ENCODE results near the gene MYO1F. TPM values are rescaled to one million over a fixed set of nuclear protein-coding genes. Genes with fewer than 3 reads are reported as not detected.

MYO1F gene
- total RNA-seq, 2 donors from 2014 or later, result 4.7 to 9.1 TPM

DNA sequence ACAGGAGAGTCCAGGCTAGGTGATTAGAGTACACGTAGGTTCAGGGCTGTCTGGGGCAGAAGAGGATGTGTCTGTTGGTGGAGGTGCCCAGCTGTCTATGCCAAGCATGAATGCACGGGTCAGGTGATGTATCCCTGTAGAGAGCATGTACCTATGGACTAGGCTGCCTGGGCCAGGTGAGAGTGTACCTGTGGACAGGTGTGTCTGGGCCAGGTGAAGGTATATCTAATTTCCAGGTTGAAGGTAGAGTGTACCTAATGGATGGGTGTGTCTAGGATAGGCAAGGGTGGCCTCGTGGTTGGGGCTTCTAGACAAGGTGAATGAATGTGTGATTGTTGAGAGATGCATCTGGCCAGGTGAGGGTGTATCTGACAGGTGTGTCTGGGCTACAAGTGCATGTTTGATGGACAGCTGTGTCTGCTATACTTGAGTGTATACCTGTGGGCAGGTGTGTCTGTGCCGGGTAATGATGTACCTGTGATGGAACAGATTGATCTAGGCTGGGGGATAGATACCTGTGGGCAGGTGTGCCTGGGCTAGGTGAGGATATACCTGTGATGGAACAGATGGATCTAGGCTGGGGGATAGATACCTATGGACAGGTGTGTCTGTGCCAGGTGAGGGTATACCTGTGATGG is 47.8 kb downstream of the MYO1F start:
- DNase-seq, result no peak
- H3K27ac ChIP-seq, result no peak overlapping the region
- H3K4me3 ChIP-seq, result no peak overlapping the region
- no peaks in the 10 kb centered on the region for H3K36me3 ChIP-seq
- intact Hi-C loops (cut with DNase I), result no loop called here
- no peaks in the 10 kb centered on the region for H3K4me1 ChIP-seq
- H3K9me3 ChIP-seq, result no peaks in the 10 kb centered on the region
- no peaks in the 10 kb centered on the region for H3K27me3 ChIP-seq
- no peak overlapping the region for H3K9ac ChIP-seq (ENCODE audit: low read depth in 2 of 2, low read length in 2 of 2)
- TF ChIP-seq, protein P1, sequence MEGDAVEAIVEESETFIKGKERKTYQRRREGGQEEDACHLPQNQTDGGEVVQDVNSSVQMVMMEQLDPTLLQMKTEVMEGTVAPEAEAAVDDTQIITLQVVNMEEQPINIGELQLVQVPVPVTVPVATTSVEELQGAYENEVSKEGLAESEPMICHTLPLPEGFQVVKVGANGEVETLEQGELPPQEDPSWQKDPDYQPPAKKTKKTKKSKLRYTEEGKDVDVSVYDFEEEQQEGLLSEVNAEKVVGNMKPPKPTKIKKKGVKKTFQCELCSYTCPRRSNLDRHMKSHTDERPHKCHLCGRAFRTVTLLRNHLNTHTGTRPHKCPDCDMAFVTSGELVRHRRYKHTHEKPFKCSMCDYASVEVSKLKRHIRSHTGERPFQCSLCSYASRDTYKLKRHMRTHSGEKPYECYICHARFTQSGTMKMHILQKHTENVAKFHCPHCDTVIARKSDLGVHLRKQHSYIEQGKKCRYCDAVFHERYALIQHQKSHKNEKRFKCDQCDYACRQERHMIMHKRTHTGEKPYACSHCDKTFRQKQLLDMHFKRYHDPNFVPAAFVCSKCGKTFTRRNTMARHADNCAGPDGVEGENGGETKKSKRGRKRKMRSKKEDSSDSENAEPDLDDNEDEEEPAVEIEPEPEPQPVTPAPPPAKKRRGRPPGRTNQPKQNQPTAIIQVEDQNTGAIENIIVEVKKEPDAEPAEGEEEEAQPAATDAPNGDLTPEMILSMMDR (IDR thresholded peaks at IDR 0.05), result no peak

GRCh38 chr19:8528500-8528899 is 48.7 kb downstream of the MYO1F start:
- intact Hi-C loops (cut with DNase I), result no loop called here
- H3K4me3 ChIP-seq, result no peak overlapping the region
- no peak for DNase-seq
- no peaks in the 10 kb centered on the region for H3K4me1 ChIP-seq
- no peaks in the 10 kb centered on the region for H3K36me3 ChIP-seq
- H3K27ac ChIP-seq, result no peak overlapping the region
- no peaks in the 10 kb centered on the region for H3K27me3 ChIP-seq
- TF ChIP-seq, protein P1 (IDR thresholded peaks at IDR 0.05), result no peak
- no peaks in the 10 kb centered on the region for H3K9me3 ChIP-seq
- no peak overlapping the region for H3K9ac ChIP-seq (ENCODE audit: low read depth in 2 of 2, low read length in 2 of 2)

GRCh38 chr19:8526345-8527091 is 50.7 kb downstream of the MYO1F start:
- Histone ChIP-seq H3K27me3 (no peaks in the 10 kb centered on the region), H3K9me3 (no peaks in the 10 kb centered on the region), H3K36me3 (no peaks in the 10 kb centered on the region), H3K4me1 (no peaks in the 10 kb centered on the region), H3K9ac (ENCODE audit: low read depth in 2 of 2, low read length in 2 of 2) (peak overlapping the region; percentile 70 to 78), H3K4me3 (peak overlapping the region; percentile 70), H3K27ac (peak overlapping the region; percentile 89)
- TF ChIP-seq, protein P1 (IDR thresholded peaks at IDR 0.05), result no peak
- intact Hi-C loops (cut with DNase I), result no loop called here
- DNase-seq, result peak; percentile 95

GRCh38 chr19:8525401-8525684 is 51.9 kb downstream of the MYO1F start:
- peak overlapping the region; percentile 33 for H3K4me3 ChIP-seq
- no peaks in the 10 kb centered on the region for H3K4me1 ChIP-seq
- TF ChIP-seq, protein P1 (IDR thresholded peaks at IDR 0.05), result no peak
- DNase-seq, result no peak
- H3K36me3 ChIP-seq, result no peaks in the 10 kb centered on the region
- peak overlapping the region; percentile 68 for H3K27ac ChIP-seq
- peak overlapping the region; percentile 28 to 77 for H3K9ac ChIP-seq (ENCODE audit: low read depth in 2 of 2, low read length in 2 of 2)
- H3K27me3 ChIP-seq, result no peaks in the 10 kb centered on the region
- intact Hi-C loops (cut with DNase I), result no loop called here
- no peaks in the 10 kb centered on the region for H3K9me3 ChIP-seq

DNA sequence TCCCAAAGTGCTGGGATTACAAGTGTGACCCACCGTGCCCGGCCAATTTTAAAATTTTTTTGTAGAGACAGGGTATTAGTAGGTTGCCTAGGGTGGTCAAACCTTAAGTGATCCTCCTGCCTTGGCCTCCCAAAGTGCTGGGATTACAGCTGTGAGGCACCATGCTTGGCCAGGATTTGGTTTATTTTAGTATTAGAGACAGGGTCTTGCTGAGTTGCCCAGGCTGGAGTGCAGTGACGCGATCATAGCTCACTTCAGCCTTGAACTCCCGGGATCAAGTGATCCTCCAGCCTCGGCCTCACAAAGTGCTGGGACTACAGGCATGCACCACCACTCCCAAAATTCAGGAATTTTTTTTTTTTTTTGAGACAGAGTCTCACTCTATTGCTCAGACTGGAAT is 57.9 kb downstream of the MYO1F start:
- TF ChIP-seq, protein P1 (IDR thresholded peaks at IDR 0.05), result no peak
- DNase-seq, result no peak
- Histone ChIP-seq H3K27ac (no peak overlapping the region), H3K27me3 (no peaks in the 10 kb centered on the region), H3K9ac (ENCODE audit: low read depth in 2 of 2, low read length in 2 of 2) (no peak overlapping the region), H3K9me3 (no peaks in the 10 kb centered on the region), H3K4me3 (no peak overlapping the region), H3K36me3 (no peaks in the 10 kb centered on the region), H3K4me1 (no peaks in the 10 kb centered on the region)
- intact Hi-C loops (cut with DNase I), result no loop called here
